B cell (primary cell): ENCODE measurements around the gene SSR1. TPM values are rescaled to one million over a fixed set of nuclear protein-coding genes. Genes with fewer than 3 reads are reported as not detected.

Source experiments
- ATAC-seq: fragments of 200-7000 bp; cut with Tn5 transposase; one replicate; pipeline ENCODE4 v1.10.0; 2021; ENCODE audit warnings: low read depth, mild to moderate bottlenecking, moderate number of reproducible peaks, moderate library complexity
- CTCF ChIA-PET: fragments of 350-600 bp; sonication (Branson Sonifier 250); formaldehyde crosslinking; loops from one replicate; lab custom pipeline; 2021; ENCODE audit warnings: antibody characterized with exemption, inconsistent platforms; lab: Charles Lee
- POLR2A ChIA-PET: fragments of 350-600 bp; sonication (Branson Sonifier 250); formaldehyde crosslinking; loops from one replicate; lab custom pipeline; 2021; ENCODE audit warnings: antibody characterized with exemption; lab: Charles Lee
- DNase-seq: peaks from one replicate; pipeline ENCODE4 v3.0.0; 2013
- H2AFZ ChIP-seq: 2 replicates; pipeline ENCODE4 v1.6.1; 2012; ENCODE audit warnings: mild to moderate bottlenecking, low read depth, low read length; ENCODE audit not compliant: insufficient read depth, poor library complexity, severe bottlenecking
- H3K27ac ChIP-seq, 2 donors: 1 replicate in 1 of 2; 2 replicates in 1 of 2; pipeline ENCODE4 v1.5.1; 2012 to 2013; ENCODE audit warnings: low read length in 2 of 2, mild to moderate bottlenecking in 2 of 2, moderate library complexity in 1 of 2
- H3K27me3 ChIP-seq, 4 experiments: fragments of 200-600 bp in 1 of 4; sonication (generic) in 1 of 4; replicated peaks in 1 of 4; 1 replicate in 2 of 4; 2 replicates in 2 of 4; pipeline versions ENCODE4 v1.6.1 to v1.7.0; 2013 to 2016; ENCODE audit warnings: low read length in 3 of 4, mild to moderate bottlenecking in 2 of 4, mixed read lengths in 1 of 4, moderate library complexity in 1 of 4; ENCODE audit not compliant: insufficient read depth in 4 of 4, control insufficient read depth in 3 of 4; ENCODE audit errors: control extremely low read depth in 1 of 4
- H3K36me3 ChIP-seq, 2 experiments: replicated peaks in 1 of 2; 1 replicate in 1 of 2; 2 replicates in 1 of 2; pipeline versions ENCODE4 v1.6.1 to v1.7.1; 2013; ENCODE audit warnings: low read length in 1 of 2; ENCODE audit not compliant: insufficient read depth in 2 of 2, control insufficient read depth in 1 of 2; ENCODE audit errors: control extremely low read depth in 1 of 2, extremely low read depth in 1 of 2
- H3K4me1 ChIP-seq, 2 donors: fragments of 200-600 bp in 1 of 2; sonication (generic) in 1 of 2; 1 replicate in 1 of 2; 2 replicates in 1 of 2; pipeline versions ENCODE4 v1.5.1 to v1.6.1; 2013 to 2017; ENCODE audit warnings: low read length in 2 of 2; ENCODE audit not compliant: control insufficient read depth in 2 of 2, insufficient read depth in 2 of 2
- H3K4me2 ChIP-seq: replicated peaks from 2 replicates; pipeline ENCODE3; 2012; ENCODE audit warnings: mild to moderate bottlenecking, low read depth, low read length; ENCODE audit not compliant: poor library complexity, severe bottlenecking
- H3K4me3 ChIP-seq, 5 experiments: fragments of 200-600 bp in 1 of 5; sonication (generic) in 1 of 5; 1 replicate in 3 of 5; 2 replicates in 2 of 5; pipeline versions ENCODE4 v1.5.1 to v1.7.0; 2011 to 2016; ENCODE audit warnings: low read length in 4 of 5, mild to moderate bottlenecking in 4 of 5, low read depth in 2 of 5, control low read depth in 1 of 5, moderate library complexity in 1 of 5; ENCODE audit not compliant: insufficient read depth in 1 of 5; ENCODE audit errors: control extremely low read depth in 1 of 5, extremely low read depth in 1 of 5
- H3K79me2 ChIP-seq: fragments of 200-600 bp; sonication (generic); one replicate; pipeline ENCODE4 v1.6.0; 2016; ENCODE audit warnings: low read length; ENCODE audit not compliant: control insufficient read depth, insufficient read depth
- H3K9ac ChIP-seq: fragments of 200-600 bp; sonication (generic); 2 replicates; pipeline ENCODE4 v1.6.1; 2017; ENCODE audit warnings: mild to moderate bottlenecking, low read length, moderate library complexity
- H3K9me3 ChIP-seq, 3 donors: one replicate each; pipeline versions ENCODE4 v1.6.1 to v1.7.1; 2013; ENCODE audit warnings: low read length in 2 of 3; ENCODE audit not compliant: control insufficient read depth in 2 of 3, insufficient read depth in 1 of 3; ENCODE audit errors: control extremely low read depth in 1 of 3
- H4K20me1 ChIP-seq: 2 replicates; pipeline ENCODE4 v1.6.0; 2012; ENCODE audit warnings: mild to moderate bottlenecking, low read length; ENCODE audit not compliant: insufficient read depth, control insufficient read depth, poor library complexity, severe bottlenecking
- H3K27ac Mint-ChIP-seq: one replicate; pipeline ENCODE4 v1.8.0; 2021; ENCODE audit warnings: mixed read lengths
- H3K27me3 Mint-ChIP-seq: one replicate; pipeline ENCODE4 v1.8.0; 2021; ENCODE audit warnings: mixed read lengths
- H3K4me1 Mint-ChIP-seq: one replicate; pipeline ENCODE4 v1.8.0; 2021; ENCODE audit warnings: mixed read lengths
- H3K4me3 Mint-ChIP-seq: one replicate; pipeline ENCODE4 v1.8.0; 2021; ENCODE audit warnings: mixed read lengths
- H3K9me3 Mint-ChIP-seq: one replicate; pipeline ENCODE4 v1.8.0; 2022; ENCODE audit warnings: mixed read lengths; ENCODE audit not compliant: insufficient read depth
- EZH2 ChIP-seq: IDR thresholded peaks from 2 replicates; pipeline ENCODE4 v1.6.1; 2012; ENCODE audit warnings: borderline replicate concordance, low read depth, mild to moderate bottlenecking, moderate library complexity, low read length; ENCODE audit not compliant: insufficient read depth, poor library complexity, severe bottlenecking
- WGBS: methylation state at CpG from one replicate; pipeline ENCODE4 v1.1.5; 2013; ENCODE audit warnings: missing lambda C conversion rate; ENCODE audit not compliant: insufficient coverage; 5-methylcytosine and 5-hydroxymethylcytosine counted together
- intact Hi-C: fragments of 100-400 bp; cut with micrococcal nuclease; formaldehyde crosslinking; loops from one replicate; pipeline ENCODE4 v1.10.0; 2022
- polyA plus RNA-seq: library from polyadenylated mRNA; depleted of rRNA; stranded (reverse); fragments of >200 nt; gene quantifications from 2 replicates; pipeline ENCODE4 v1.2.3, GENCODE V29; 2012
- total RNA-seq, 2 donors: library from RNA; stranded (reverse); fragments of 120-200 nt in 1 of 2; gene quantifications; 1 replicate in 1 of 2; 2 replicates in 1 of 2; pipeline versions ENCODE4 v1.2.3 to v1.2.4, GENCODE V29; 2013 to 2022
- TF ChIP-seq, protein P1 (sequence below): fragments of 200-600 bp; IDR thresholded peaks from one replicate; pipeline ENCODE4 v1.8.0; 2022; ENCODE audit warnings: antibody characterized with exemption, mild to moderate bottlenecking

The SSR1 gene
- total and polyA plus RNA-seq, 2 donors (not counting 1 experiment from before 2014, with no cell fraction given) = 15.9 to 81.6 TPM

DNA sequence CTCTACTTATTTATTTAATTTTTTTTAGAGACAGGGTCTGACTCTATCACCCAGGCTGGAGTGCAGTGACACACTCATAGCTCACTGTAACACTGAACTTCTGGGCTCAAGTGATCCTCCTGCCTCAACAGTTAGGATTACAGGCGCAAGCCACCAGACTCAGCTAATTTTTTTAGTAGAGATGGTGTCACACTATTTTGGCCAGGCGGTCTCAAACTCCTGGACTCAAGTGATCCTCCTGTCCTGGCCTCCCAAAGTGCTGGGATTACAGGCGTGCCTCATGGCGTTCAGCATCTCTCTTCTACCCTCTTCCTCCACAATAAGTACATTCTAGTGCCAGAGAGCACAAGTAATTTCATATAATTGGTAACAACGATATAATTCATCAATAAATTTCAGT lies 5.5 kb downstream of the SSR1 start:
- CTCF ChIA-PET = no interaction called here
- TF ChIP-seq, protein P1, sequence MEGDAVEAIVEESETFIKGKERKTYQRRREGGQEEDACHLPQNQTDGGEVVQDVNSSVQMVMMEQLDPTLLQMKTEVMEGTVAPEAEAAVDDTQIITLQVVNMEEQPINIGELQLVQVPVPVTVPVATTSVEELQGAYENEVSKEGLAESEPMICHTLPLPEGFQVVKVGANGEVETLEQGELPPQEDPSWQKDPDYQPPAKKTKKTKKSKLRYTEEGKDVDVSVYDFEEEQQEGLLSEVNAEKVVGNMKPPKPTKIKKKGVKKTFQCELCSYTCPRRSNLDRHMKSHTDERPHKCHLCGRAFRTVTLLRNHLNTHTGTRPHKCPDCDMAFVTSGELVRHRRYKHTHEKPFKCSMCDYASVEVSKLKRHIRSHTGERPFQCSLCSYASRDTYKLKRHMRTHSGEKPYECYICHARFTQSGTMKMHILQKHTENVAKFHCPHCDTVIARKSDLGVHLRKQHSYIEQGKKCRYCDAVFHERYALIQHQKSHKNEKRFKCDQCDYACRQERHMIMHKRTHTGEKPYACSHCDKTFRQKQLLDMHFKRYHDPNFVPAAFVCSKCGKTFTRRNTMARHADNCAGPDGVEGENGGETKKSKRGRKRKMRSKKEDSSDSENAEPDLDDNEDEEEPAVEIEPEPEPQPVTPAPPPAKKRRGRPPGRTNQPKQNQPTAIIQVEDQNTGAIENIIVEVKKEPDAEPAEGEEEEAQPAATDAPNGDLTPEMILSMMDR = no peak
- no peak for TF ChIP-seq EZH2
- peak overlapping the region in 1 of 2 donors; percentile 72 for H3K27ac ChIP-seq

DNA sequence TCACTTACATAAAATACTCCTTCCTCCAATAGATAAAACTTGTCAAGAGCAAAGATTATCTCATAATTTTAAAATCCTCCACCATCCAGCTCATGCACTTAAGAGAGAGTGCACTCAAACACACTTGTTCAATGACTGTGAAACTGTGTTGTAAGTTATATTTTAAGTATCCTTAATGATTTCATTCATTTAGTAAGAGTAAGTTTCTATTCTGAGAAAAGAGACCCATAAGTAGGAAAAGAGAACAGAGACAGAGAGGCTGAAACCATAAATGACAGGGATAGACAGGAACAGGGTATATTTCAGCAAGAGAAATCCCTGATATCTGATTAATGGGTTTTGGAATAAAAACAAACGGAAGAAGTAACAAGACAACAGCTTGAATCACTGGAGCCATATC lies 8.2 kb downstream of the SSR1 start:
- Mint-ChIP-seq H3K4me1 (peaks cover 31% of the 10 kb centered on the region), H3K27ac (no peak overlapping the region), H3K9me3 (no peaks in the 10 kb centered on the region), H3K27me3 (no peaks in the 10 kb centered on the region), H3K4me3 (no peak overlapping the region)
- Histone ChIP-seq H3K36me3 (peaks cover 7 to 85% of the 10 kb centered on the region in 2 experiments), H3K4me3 (no peak overlapping the region), H3K4me1 (peaks cover 10% of the 10 kb centered on the region in 2 donors), H2AFZ (no peak overlapping the region), H3K27ac (no peak overlapping the region), H3K79me2 (peaks cover 54% of the 10 kb centered on the region), H4K20me1 (peaks cover 29% of the 10 kb centered on the region), H3K4me2 (no peak overlapping the region), H3K9me3 (no peaks in the 10 kb centered on the region), H3K9ac (no peak overlapping the region), H3K27me3 (no peaks in the 10 kb centered on the region)
- WGBS = no CpG with 5 or more reads among the region's 1 CpG
- intact Hi-C loops = no loop called here
- no peak for TF ChIP-seq EZH2
- TF ChIP-seq, protein P1 = no peak
- ChIA-PET POLR2A (no interaction called here), CTCF (interaction anchor here (1.0 to 1.3 kb wide), 2 partner anchors 27 to 29 kb away, joined by 3 read pairs; no protein-coding TSS in a partner anchor)
- ATAC-seq (no peak), DNase-seq (no peak)

More for the DNA sequence above, 5.5 kb downstream of the SSR1 start:
- Mint-ChIP-seq H3K4me3 (no peak overlapping the region), H3K4me1 (peaks cover 45% of the 10 kb centered on the region), H3K27ac (no peak overlapping the region), H3K9me3 (no peaks in the 10 kb centered on the region), H3K27me3 (no peaks in the 10 kb centered on the region)
- H3K27me3 ChIP-seq = no peaks in the 10 kb centered on the region
- H3K9ac ChIP-seq = no peak overlapping the region
- no peaks in the 10 kb centered on the region for H3K9me3 ChIP-seq
- no peak overlapping the region for H3K4me3 ChIP-seq
- ATAC-seq = no peak
- no peak overlapping the region for H3K4me2 ChIP-seq
- H3K36me3 ChIP-seq = peaks cover 3 to 64% of the 10 kb centered on the region in 2 experiments
- peaks cover 17 to 20% of the 10 kb centered on the region in 2 donors for H3K4me1 ChIP-seq
- POLR2A ChIA-PET = interaction anchor here (0.7 kb wide), 1 partner anchor 118 kb away, joined by 4 read pairs; no protein-coding TSS in a partner anchor
- intact Hi-C loops = no loop called here
- peaks cover 34% of the 10 kb centered on the region for H4K20me1 ChIP-seq
- H3K79me2 ChIP-seq = peaks cover 75% of the 10 kb centered on the region
- 100% methylated on average over 2 of the region's 5 CpGs for WGBS
- H2AFZ ChIP-seq = no peak overlapping the region
- DNase-seq = no peak
